Dedifferentiated amniotic fluid mesenchymal stem cell (primary cell): ENCODE data around the gene TCTN3.
"Not testable (repeated sequence)": the region's sequence is repeated elsewhere in the genome, so short reads cannot be mapped to it uniquely, and the experiment has no call there.

Source experiments
- DNase-seq: peaks from one replicate; pipeline ENCODE4 v3.0.0-alpha.2; 2016; ENCODE audit errors: extremely low spot score

Gene TCTN3

GRCh38 chr10:95688648-95689047 is 5.1 kb downstream of the TCTN3 start:
- no peak for DNase-seq

DNA sequence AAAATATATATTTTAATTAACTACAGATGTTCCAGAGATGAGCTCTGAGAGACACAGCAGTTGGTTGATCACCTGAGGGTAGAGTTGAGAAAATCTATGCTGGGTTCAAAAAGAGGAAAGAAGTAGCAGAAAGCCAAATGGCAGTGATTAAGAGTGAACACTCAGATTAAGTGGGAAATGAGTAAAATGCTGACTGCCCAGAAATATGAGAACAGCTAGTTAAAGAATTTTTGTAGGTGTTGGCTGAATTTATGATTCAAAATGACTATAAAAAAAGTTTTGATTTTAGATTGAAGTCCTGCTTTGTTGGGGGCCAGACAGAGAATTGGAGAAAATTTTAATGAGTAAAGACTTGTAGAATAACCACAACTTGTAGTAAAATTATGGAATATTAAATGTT is 9.8 kb downstream of the TCTN3 start:
- DNase-seq = no peak

- DNase-seq = no peak
Measured at GRCh38 chr10:95675403-95676116, 18.2 kb downstream of the TCTN3 start.

DNA sequence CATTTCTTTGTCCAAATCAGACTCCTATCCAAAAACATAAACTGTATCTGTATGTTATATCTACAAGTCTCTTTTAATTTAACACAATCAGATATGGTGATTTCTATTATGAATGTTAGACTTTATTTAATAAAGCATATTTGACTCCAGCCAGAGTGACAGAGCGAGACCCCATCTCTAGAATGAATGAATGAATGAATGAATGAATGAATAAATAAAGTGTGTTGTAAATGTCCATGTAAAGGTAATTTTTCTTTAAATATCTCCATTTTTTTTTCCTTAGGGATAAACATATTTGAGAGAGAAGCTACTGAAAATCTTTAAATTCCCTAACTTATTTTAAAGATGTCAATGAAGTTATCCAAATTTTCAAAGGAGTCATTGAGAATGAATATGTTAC is 19.1 kb downstream of the TCTN3 start:
- no peak for DNase-seq

- DNase-seq = not testable (repeated sequence)
Measured at GRCh38 chr10:95672641-95673040, 21.1 kb downstream of the TCTN3 start.

GRCh38 chr10:95664543-95664942 is 29.2 kb downstream of the TCTN3 start:
- DNase-seq = no peak

GRCh38 chr10:95663496-95663895 is 30.2 kb downstream of the TCTN3 start:
- DNase-seq = peak; percentile 24

- no peak for DNase-seq
Measured at GRCh38 chr10:95661818-95662217, 31.9 kb downstream of the TCTN3 start.

- peak; percentile 25 for DNase-seq
Measured at GRCh38 chr10:95660283-95660682, 33.4 kb downstream of the TCTN3 start.

DNA sequence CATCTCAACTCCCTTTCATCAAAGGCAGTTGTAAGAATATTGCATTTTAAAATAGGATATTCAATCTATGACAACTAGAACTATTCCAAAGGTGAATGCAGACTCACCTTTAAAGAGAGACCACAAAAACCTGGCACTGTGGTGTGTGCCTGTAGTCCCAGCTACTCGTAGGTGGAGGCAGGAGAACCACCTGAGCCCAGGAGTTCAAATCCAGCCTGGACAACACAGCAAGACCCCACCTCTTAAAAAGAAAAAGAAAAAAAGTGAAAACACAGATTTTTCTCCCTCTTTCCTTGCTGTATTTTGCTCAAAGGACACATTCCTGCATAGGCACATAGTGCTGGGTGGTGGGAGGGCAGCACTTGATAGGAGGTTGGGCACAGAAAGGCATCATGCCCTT is 36.5 kb downstream of the TCTN3 start:
- DNase-seq = no peak

GRCh38 chr10:95656291-95657164 is 37.2 kb downstream of the TCTN3 start, which contains the start of gene ALDH18A1:
Gene ALDH18A1, minus strand, starts transcription at chr10:95656711. Its CDS starts 3,334 bp downstream, at chr10:95653377.
- peak; percentile 88 for DNase-seq

DNA sequence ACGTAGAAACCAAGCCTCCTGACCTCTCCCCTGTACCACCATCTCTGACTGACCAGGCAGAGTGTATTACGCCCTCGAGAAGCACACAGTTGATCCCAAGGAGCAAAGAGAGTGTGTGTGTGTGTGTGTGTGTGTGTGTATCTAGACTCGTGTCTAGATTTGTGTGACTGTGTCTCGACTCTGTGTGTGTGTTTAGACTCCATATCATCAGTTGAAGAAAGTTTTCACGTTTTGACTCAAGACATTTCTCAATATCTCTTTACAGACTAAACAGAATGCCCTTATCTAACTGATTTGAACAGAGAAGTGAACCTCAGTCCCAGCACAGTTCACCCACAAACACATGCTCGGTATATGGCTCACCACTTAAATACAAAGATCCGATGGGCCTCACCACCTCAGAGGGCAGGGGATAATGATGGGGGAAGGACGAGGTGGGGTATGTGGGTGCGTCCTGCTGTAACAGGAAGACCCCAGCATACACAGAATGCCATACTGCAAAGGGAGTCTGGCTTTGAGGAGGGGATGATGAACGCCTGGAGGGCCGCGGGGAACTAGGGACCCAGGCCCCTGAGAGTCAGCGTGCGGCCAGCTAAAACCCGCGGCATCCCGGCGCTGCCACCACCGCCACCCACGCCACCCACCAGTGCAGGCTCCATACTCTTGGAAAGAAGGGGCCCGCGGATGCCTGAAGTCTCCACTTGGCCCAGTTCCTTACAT is 38.0 kb downstream of the TCTN3 start:
- no peak for DNase-seq

- DNase-seq = no peak
Measured at GRCh38 chr10:95653895-95654294, 39.8 kb downstream of the TCTN3 start.

GRCh38 chr10:95651346-95652060 is 42.2 kb downstream of the TCTN3 start:
- no peak for DNase-seq

DNA sequence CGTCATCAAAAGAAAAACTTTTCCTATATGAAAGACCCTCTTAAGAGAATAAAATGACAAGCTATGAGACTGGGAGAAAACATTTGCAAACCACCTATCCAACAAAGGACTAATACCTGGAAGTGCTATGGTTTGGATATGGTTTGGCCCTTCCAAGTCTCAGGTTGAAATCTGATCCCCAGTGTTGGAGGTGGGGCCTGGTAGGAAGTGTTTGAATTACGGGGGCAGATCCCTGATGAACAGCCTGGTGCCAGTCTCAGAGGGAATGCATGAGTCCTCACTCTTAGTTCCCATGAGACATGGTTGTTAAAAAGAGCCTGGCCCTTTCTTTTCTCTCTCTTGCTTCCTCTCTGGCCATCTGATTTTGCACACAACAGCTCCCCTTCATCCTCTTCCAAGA is 43.5 kb downstream of the TCTN3 start:
- no peak for DNase-seq

- DNase-seq = no peak
Measured at GRCh38 chr10:95648138-95648537, 45.6 kb downstream of the TCTN3 start.

DNA sequence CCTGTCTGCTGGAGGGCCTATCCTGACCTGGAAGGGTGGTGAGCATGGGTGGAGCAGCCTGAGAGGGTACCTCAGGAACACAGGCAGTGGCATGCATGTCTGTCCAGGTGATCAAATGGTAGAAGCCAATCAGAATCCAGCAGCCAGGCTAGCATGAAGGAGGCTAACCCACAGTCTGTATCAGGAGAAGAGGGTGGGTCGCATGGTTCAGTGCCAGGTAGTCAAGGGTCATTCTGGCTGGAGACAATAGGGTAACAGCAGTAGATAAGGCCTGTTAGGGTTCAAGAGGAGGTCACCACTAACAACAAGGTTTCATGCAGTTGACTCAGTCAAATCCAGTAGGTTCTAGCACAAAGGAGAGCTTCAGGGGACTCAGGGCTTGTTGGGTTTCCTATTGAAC is 47.6 kb downstream of the TCTN3 start:
- DNase-seq = no peak

DNA sequence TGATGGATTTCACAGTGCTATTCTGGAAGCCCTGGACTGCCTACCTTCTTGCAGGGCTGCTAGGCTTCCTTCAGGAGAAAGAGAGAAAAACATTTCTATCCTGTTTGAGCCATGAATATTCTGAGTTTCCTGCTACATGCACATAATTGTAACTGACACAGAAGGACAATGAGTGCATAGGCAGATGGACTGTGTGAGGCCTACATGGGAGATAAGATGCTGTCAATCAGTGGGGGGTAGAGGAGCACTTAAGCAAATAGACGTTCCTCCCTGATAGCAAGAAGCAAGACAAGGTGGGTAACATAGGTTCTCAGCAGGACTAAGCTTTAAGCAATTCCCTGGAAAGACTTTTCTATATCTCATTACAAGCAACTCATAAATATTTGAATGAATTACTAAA is 48.8 kb downstream of the TCTN3 start:
- no peak for DNase-seq

DNA sequence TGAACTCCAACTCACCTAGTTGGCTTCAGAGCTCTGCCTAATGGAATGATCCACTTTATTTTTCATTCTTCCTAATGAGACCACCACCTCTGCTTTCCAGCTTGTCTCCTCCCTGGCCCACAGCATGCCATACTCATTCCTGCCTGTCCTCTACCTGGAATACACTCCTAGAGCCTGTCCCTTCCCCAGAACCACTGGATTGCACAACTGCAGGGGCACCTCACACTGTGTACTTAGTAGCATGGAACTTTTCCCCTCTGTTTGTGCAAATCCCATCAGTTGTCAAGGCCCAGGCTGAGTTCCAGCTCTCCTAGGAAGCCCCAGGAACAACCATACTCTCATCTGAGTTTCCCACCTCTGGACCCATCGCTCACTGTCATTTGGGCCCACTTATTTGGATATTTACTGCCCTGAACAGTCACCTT is 52.8 kb downstream of the TCTN3 start:
- no peak for DNase-seq

DNA sequence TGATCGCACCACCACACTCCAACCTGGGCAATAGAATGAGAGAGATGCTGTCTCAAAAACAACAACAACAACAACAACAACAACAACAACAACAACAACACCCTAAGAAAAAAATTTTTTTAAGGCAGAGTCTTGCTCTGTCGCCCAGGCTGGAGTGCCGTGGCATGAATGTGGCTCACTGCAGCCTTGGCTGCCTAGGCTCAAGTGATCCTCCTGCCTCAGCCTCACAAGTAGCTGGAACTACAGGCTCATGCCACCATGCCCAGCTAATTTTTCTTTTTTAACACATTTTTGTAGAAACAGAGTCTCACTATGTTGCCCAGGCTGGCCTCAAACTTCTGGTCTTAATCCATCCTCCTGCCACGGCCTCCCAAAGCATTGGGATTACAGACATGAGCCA is 55.8 kb downstream of the TCTN3 start:
- DNase-seq = no peak

DNA sequence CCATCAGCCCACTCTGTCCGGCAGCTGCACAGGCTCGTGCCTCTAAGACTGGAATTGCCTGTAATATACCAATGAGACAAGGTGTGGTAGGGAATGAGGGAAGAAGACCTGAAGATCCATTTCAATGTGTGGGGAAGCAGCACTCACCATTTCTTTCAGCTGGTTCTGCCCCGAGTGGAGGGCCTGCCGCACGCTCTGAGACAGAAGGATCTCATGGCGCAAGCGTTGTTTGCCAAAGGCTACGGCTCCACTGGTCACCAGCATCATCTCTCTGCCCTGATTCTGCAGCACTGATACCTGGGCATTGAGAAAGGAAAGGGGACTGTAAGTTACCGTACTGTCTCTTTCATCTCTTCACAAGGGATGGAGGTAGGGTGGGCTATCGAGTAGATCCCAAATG is 56.6 kb downstream of the TCTN3 start:
- DNase-seq = no peak

DNA sequence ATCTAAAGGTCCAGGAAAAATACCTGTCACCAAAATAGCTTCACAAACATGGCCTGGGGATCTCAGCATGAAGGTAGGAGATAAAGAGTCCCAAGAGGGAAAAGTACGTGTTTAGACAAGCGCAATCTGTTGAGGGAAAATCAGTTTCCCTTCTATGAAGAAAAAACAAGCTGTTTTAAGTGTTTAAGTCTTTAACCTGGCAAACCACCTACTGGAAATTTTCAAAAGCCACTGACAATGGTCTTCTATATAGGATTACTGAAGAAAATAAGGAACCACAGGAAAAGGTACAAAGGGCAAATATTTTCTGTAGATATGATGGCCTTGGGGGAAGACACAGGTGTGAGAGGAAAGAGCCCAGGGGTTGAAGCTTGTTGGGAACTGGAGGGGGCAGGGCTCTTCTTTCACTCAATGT is 58.4 kb downstream of the TCTN3 start:
- no peak for DNase-seq
